ENCODE measurements around the gene TMIGD2.

DNA sequence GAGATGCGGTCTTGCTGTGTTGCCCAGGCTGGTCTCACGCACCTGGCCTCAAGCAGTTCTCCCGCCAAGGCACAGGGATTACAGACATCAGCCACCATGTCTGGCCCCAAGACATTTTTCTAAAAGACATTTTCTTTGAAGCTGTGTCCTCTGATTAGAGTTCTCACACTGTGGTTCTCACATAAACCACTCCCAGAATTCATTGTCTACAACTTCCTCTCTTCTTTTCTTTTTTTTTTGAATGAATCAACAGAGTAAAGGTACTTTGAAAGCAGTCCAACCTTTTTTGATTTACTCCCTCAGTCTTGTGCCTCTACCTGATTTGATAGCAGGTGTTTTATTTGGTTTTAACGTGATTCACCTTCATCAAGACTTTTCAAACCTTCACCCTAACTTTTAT is 37.4 kb downstream of the TMIGD2 start:
- TF ChIP-seq, protein P1, sequence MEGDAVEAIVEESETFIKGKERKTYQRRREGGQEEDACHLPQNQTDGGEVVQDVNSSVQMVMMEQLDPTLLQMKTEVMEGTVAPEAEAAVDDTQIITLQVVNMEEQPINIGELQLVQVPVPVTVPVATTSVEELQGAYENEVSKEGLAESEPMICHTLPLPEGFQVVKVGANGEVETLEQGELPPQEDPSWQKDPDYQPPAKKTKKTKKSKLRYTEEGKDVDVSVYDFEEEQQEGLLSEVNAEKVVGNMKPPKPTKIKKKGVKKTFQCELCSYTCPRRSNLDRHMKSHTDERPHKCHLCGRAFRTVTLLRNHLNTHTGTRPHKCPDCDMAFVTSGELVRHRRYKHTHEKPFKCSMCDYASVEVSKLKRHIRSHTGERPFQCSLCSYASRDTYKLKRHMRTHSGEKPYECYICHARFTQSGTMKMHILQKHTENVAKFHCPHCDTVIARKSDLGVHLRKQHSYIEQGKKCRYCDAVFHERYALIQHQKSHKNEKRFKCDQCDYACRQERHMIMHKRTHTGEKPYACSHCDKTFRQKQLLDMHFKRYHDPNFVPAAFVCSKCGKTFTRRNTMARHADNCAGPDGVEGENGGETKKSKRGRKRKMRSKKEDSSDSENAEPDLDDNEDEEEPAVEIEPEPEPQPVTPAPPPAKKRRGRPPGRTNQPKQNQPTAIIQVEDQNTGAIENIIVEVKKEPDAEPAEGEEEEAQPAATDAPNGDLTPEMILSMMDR (IDR thresholded peaks at IDR 0.05; ENCODE audit: low read depth, low read length, poor library complexity, severe bottlenecking): no peak
- TF ChIP-seq EZH2phosphoT487 (IDR thresholded peaks at IDR 0.05; ENCODE audit: borderline replicate concordance, low read length): no peak
